HG03064 (cell line): ENCODE results near the gene CHRNA5.

Source experiments
- ATAC-seq: cut with Tn5 transposase; IDR thresholded peaks from one replicate; pipeline ENCODE4 v1.9.1; 2021; ENCODE audit warnings: low read depth; ENCODE audit not compliant: unreplicated experiment

The CHRNA5 gene

DNA sequence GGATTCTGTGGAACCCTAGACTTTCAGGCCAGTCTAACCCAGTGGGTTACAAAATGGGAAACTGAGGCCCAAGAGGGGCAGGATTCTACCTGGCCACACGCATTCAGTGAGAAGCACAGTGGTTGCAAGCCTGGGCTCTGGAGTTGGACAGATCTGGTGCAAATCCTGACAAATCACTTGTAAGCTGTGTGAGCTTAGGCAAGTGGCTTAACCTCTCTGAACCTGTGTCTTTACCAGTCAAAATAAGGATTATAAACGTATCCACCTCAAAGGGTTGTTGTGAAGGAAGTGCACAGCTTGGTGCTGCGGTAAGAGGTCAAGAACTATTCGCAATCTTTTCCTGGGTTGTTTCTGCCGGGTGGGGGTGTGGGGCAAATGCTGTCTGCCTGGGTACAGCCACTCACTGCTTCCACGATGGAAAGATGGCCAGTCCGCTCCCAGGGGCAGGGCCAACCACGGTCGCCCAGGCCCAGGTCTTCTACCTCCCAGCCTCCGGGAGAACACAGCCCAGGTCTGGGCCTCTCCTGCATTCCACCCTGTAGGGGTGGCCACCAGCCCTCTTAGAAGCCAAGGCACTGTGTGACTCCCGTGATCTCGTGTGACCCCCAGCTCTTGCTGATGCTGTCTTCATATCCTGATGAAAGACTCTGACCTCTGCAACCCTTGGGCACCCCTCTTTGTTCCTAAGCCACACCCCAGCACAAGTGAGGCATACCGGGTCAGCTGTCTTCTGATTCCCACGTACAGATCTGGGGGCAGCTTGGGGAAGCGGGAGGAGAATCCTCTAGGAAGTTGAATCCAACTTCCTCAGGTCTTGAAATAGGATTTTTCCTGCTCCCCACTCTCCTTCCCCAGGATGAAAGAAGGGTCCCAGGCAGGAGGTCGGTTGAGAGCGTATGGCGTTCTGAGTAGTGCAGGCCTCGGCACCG, 54.0 kb downstream of the CHRNA5 start:
- no peak for ATAC-seq

DNA sequence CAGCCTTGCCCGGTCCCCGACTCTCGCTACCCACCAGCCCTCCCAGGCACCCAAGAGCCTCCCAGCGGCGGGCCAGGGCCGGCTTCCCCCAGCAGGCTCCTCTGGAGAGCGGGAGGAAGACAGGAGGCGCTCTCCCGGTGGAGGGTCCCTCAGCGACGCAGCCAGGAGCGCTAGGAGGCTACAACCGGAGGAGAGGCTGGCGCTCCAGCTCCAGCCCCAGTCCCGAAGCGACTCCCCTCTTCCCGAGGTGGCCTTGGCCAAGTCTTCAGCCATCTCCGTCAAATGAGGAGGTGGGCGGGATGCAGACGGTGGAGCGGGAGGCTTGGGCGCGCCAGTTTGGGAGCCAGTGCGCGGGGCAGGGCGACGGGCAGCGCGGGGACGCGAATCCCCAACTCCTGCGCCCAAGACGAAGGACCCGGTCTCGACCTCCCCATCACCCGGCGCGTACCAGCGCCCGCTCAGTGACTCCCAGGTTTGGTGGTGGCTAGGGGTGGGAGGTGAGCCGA, 54.8 kb downstream of the CHRNA5 start:
- ATAC-seq: no peak

- no peak for ATAC-seq
Measured at GRCh38 chr15:78620527-78621421, 55.5 kb downstream of the CHRNA5 start, which contains the start of gene CHRNA3. TSS of gene CHRNA3 (minus strand) at chr15:78620996. CDS start at chr15:78620794, 202 bp downstream.

- no peak for ATAC-seq
Measured at GRCh38 chr15:78621810-78622402, 56.6 kb downstream of the CHRNA5 start.

GRCh38 chr15:78623786-78624497, 58.6 kb downstream of the CHRNA5 start:
- ATAC-seq: no peak

DNA sequence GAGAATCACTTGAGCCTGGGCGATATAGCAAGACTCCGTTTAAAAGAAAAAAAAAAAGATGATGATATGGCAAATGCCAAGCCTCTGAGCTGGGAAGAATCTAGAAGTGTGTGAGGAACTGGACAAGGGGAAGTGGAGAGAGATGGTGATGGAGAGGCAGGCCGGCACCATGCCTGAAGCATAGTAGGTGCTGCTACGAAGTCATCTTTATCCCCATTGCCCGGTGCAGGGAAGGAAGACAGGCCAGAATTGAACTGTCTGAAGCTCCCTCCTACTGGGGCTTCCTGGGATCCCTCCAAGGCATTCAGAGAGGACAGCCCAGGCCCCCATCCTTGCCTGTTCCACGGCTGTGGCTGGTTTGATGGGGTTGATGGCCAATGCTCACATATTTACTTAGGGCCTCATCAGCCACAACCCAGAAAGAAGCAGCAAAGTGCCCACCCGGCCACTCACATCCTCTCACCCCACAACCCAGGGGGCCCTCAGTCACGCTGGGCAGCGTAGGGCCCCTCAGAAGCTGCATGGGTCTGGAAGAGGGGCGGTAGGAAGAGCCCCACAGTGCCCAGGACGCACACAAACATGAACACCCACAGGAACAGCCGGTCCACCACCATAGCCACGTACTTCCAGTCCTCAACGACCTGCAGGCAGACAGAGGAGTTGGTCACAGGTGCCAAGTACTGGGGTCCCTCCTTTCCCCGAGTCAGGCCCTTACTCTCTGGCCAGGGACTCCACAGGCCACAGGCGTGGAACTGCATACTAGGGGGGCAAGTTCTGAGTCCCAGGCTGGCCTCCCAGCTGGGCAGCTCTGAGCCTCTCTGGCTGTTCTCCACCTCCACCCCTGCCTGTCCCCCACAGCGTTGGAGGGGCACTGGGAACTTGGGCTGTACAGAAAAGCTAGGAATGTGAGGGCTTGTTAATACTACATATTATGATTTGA, 59.6 kb downstream of the CHRNA5 start:
- ATAC-seq: no peak

DNA sequence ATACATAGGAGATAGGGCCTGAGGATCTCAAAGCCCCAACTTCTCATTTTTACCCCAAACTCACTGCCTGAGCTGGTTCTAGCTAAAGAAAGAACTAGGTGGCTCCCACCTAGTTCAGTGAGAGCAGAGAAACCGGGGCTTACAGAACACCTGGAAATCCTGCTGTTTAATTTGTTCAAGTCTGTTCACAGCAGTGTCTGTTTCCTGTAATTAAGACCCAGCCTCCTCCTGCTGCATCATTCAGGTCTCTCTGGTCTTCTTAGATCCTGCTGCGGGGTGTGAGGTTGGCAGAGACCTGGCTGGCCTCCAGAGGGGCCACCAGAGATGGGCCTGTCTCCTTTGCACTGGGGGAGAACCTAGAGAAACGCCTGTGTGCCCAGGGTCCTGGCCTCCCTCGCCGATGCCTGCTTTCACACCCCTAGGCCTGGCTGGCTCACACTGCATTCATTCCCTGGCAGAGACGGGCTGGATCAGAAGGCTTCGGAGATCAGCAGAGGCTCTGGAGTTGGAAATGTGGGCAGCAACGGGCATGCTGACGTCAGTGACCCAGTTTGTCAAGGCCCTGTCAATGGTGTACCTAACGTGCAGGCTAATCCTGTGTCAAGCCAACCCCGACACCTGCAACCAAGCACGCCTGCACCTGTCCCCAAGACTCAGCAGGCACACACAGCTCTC, 60.4 kb downstream of the CHRNA5 start:
- no peak for ATAC-seq

DNA sequence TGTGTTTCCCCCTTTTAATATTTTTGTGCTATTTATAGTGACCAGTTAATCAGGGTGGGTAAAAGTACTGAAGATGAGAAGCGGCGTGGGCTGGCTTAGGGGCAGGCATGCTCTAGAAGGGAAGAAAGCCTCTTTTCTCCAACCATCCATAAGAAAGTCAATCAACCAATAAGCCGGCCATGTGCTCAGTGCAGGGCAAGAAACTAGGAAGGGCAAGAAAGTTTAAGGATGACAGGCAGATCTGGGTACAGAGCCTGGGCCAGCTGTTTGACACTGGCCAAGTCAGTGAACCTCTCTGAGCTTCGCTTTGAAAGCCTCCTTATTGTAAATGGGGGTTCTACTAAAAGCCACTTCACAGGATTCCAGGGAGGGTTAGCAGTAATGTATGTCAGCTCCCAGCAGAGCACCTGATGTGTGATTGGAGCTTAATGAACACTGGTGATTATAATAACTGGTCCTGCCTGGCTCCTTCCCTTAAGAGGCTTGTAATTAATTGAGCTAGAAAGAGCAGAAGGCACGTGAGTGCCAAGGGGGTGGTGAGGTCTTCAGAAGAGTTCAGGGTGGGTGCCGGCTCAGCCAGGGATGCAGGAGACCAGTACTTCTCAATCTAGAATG, 61.2 kb downstream of the CHRNA5 start:
- ATAC-seq: no peak

DNA sequence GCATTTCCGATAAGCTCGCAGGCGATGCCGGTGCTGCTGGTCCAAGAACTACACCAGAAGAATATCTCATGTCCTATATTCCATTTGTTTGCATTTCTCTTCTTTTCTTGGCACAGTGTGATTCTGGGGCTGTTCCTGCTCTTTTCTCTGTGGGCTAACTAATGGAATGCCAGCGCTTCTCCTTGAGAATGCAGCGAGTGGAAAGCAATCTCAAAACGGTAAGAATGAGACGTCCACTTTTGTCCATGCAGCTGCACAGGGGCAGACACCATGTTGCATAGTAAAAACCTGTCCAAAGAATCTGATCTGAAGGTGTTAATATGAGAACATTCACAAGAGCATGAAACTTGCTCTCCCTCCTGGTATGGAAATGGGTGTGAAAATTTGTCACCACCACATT, 62.0 kb downstream of the CHRNA5 start:
- no peak for ATAC-seq

DNA sequence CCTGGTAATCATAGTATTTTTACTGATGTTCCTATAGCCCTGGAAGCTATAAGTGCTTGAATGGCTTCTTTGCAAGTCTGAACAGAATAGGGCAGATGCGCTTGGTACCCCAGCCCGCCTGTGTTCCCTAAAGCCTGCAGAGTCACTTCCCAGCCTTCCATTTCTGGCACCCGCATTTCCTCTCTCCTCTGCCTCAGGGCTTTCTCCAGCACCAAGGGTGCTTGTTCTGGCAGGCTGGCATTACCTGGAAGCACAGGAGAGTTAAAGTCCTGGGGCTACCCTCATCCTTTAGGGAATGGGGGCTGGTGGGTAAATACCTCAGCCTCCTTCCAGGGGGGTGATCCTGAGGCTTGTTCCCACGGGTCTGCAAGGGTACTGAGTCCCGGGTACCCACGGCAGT, 62.9 kb downstream of the CHRNA5 start:
- ATAC-seq: no peak

GRCh38 chr15:78629031-78629715, 63.9 kb downstream of the CHRNA5 start:
- no peak for ATAC-seq

- ATAC-seq: no peak
Measured at GRCh38 chr15:78629716-78630065, 64.4 kb downstream of the CHRNA5 start.

DNA sequence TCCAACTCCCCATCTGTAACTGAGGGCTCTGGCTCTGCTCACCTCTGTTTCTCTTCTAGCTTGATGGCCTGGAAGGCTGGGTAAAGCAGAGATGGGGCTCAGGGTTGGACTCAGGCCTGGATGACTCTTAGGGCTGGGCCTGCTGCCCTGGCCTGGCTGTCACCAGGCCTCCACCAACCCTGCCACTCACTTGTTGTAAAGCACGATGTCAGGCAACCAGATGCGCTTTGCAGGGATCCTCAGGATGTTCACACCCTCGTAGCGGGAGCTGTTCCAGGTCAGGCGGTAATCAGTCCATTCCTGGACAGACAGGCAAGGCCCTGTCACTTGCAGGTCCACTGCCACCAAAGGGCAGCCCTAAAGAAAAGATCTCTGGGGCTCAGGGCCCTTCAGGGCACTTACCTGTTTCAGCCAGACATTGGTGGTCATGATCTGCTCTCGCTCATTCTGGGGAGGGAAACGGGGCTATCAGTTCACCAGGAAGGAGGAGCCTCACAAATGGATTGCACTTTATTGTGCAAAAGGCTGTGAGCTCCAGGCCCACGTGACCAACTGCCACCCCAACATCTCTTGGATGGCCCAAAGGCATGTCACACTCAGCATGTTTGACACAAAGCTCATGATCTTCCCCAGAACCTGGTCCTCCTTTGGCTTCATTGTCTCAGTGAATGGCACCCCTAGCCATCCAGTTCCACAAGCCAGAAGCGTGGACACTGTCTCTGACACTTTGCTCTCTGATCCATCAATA, 65.7 kb downstream of the CHRNA5 start:
- no peak for ATAC-seq

GRCh38 chr15:78633348-78633747, 68.0 kb downstream of the CHRNA5 start:
- ATAC-seq: no peak

GRCh38 chr15:78634210-78635145, 69.2 kb downstream of the CHRNA5 start:
- ATAC-seq: no peak

DNA sequence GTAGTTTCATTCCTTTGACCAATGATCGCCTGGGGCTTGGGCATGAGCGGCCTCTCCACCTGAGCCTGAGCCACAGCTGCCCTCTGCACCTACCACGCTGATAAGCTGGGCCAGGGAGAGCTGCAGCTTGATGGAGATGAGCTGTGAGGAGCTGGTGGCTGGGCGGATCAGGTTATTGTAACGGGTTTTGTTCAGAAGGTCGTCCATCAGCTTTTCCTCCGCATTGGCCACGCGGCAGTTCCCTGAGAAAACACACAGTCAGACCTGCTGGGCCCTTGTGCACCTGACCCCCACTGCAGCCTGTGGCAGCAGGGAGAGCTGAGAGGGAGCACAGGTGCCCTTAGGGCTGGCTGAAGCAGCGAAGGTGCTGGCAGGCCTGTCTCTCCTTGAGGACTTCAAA, 70.0 kb downstream of the CHRNA5 start:
- ATAC-seq: no peak
